PFSK-1 (cell line): ENCODE results near the gene MMEL1.

Experiments
- FOXP2 ChIP-seq: optimal IDR thresholded peaks from 2 replicates; pipeline ENCODE3; 2011; ENCODE audit warnings: borderline replicate concordance, control low read depth, inconsistent platforms; ENCODE audit not compliant: insufficient read depth; ENCODE audit errors: extremely low read length, extremely low read depth
- POLR2AphosphoS5 ChIP-seq: IDR thresholded peaks from 2 replicates; pipeline ENCODE4 v1.6.1; 2012; ENCODE audit warnings: low read depth, mild to moderate bottlenecking, control low read depth, low read length, moderate library complexity
- SIN3A ChIP-seq: IDR thresholded peaks from 2 replicates; pipeline ENCODE4 v1.6.1; 2012; ENCODE audit warnings: mild to moderate bottlenecking, low read length, moderate library complexity, borderline replicate concordance; ENCODE audit not compliant: insufficient read depth
- TAF1 ChIP-seq: IDR thresholded peaks from 2 replicates; pipeline ENCODE4 v1.6.1; 2012; ENCODE audit warnings: low read length, control low read depth, borderline replicate concordance; ENCODE audit not compliant: insufficient read depth
- TF ChIP-seq, protein P1 (sequence below), 2 experiments: IDR thresholded peaks; 2 replicates each; pipeline versions ENCODE4 v1.6.1 to v1.8.0; 2011 to 2012; ENCODE audit warnings: low read depth in 2 of 2, low read length in 2 of 2, control low read depth in 1 of 2, inconsistent platforms in 1 of 2, mild to moderate bottlenecking in 1 of 2, moderate library complexity in 1 of 2; ENCODE audit not compliant: insufficient read depth in 1 of 2

DNA sequence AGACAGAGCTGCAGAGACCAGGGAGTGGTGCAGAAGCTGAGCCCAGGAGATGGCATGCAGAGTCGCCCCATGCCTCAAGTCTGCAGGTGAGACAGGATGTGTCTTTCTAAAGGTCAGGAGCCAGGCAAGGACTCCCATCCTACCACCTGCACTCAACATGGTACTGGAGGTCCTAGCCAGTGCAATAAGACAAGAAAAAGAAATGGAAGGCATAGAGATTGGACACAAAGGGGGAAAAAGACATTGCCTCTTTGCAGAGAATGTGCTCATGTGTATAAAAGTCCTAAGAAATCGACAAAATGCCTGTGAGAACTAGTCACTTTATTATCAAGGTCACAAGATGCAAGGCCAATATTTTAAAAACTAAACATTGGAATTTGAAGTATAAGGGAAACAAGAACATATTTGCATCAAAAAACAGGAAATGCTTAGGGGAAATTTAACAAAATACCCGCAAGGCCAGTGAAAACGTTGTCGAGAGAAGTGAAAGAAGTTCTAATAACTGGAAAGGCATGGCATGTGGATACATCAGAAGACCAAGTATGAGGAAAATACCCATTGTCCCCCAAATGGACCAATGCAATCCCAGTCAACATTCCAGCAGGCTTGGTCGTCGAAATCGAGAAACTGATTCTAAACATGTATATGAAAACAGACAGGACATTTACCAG lies 59.4 kb downstream of the MMEL1 start:
- no peak for TF ChIP-seq POLR2AphosphoS5
- TF ChIP-seq, protein P1, sequence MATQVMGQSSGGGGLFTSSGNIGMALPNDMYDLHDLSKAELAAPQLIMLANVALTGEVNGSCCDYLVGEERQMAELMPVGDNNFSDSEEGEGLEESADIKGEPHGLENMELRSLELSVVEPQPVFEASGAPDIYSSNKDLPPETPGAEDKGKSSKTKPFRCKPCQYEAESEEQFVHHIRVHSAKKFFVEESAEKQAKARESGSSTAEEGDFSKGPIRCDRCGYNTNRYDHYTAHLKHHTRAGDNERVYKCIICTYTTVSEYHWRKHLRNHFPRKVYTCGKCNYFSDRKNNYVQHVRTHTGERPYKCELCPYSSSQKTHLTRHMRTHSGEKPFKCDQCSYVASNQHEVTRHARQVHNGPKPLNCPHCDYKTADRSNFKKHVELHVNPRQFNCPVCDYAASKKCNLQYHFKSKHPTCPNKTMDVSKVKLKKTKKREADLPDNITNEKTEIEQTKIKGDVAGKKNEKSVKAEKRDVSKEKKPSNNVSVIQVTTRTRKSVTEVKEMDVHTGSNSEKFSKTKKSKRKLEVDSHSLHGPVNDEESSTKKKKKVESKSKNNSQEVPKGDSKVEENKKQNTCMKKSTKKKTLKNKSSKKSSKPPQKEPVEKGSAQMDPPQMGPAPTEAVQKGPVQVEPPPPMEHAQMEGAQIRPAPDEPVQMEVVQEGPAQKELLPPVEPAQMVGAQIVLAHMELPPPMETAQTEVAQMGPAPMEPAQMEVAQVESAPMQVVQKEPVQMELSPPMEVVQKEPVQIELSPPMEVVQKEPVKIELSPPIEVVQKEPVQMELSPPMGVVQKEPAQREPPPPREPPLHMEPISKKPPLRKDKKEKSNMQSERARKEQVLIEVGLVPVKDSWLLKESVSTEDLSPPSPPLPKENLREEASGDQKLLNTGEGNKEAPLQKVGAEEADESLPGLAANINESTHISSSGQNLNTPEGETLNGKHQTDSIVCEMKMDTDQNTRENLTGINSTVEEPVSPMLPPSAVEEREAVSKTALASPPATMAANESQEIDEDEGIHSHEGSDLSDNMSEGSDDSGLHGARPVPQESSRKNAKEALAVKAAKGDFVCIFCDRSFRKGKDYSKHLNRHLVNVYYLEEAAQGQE (IDR thresholded peaks at IDR 0.05; ENCODE audit: insufficient read depth in 1 of 2, low read depth in 2 of 2, low read length in 2 of 2): no peak
- TF ChIP-seq SIN3A: no peak
- no peak for TF ChIP-seq TAF1
- no peak for TF ChIP-seq FOXP2
